Measurements from ENCODE around the gene RSRP1. TPM values are rescaled to one million over a fixed set of nuclear protein-coding genes. Genes with fewer than 3 reads are reported as not detected.

RSRP1 gene
- total and polyA plus RNA-seq, 2 experiments from 2014 or later = 91.4 to 93.7 TPM

GRCh38 chr1:25219661-25220251 is 27.5 kb downstream of the RSRP1 start (continued):
- TF ChIP-seq, protein P1, sequence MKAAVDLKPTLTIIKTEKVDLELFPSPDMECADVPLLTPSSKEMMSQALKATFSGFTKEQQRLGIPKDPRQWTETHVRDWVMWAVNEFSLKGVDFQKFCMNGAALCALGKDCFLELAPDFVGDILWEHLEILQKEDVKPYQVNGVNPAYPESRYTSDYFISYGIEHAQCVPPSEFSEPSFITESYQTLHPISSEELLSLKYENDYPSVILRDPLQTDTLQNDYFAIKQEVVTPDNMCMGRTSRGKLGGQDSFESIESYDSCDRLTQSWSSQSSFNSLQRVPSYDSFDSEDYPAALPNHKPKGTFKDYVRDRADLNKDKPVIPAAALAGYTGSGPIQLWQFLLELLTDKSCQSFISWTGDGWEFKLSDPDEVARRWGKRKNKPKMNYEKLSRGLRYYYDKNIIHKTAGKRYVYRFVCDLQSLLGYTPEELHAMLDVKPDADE (IDR thresholded peaks at IDR 0.05) = no peak
- TF ChIP-seq EZH2phosphoT487 (IDR thresholded peaks at IDR 0.05; ENCODE audit: unreplicated experiment) = no peak

GRCh38 chr1:25217598-25218232 is 29.5 kb downstream of the RSRP1 start:
- H3K27me3 ChIP-seq (ENCODE audit: insufficient read depth) = no peaks in the 10 kb centered on the region
- no peak overlapping the region for H2AFZ ChIP-seq
- peak; percentile 31 for DNase-seq (ENCODE audit: low spot score)
- peak; percentile 63; the same call in 2 of the 3 replicates for ATAC-seq
- H3K4me2 ChIP-seq = no peak overlapping the region
- H3K79me2 ChIP-seq (replicated peaks; ENCODE audit: insufficient read depth) = no peaks in the 10 kb centered on the region
- Mint-ChIP-seq H3K27me3 (ENCODE audit: insufficient read depth, low read depth, poor library complexity) (peaks cover 3% of the 10 kb centered on the region), H3K9me3 (no peaks in the 10 kb centered on the region), H3K27ac (no peak overlapping the region), H3K4me3 (no peak overlapping the region), H3K4me1 (no peaks in the 10 kb centered on the region), H3K36me3 (ENCODE audit: low read depth) (peaks cover 15% of the 10 kb centered on the region; the same call in 2 of the 3 replicates)
- H3F3A ChIP-seq (replicated peaks; ENCODE audit: low read depth) = no peaks in the 10 kb centered on the region
- no peaks in the 10 kb centered on the region for H3K4me1 ChIP-seq (ENCODE audit: insufficient read depth)
- H4K20me1 ChIP-seq (replicated peaks; ENCODE audit: insufficient read depth) = no peaks in the 10 kb centered on the region
- no peak overlapping the region for H3K27ac ChIP-seq (ENCODE audit: low read depth)
- peaks cover 2% of the 10 kb centered on the region; the same call in 1 of the 2 replicates for H3K36me3 ChIP-seq (ENCODE audit: insufficient read depth)
- H3K9me2 ChIP-seq (ENCODE audit: insufficient read depth) = no peaks in the 10 kb centered on the region
- H3K4me3 ChIP-seq = no peak overlapping the region
- TF ChIP-seq, protein P2, sequence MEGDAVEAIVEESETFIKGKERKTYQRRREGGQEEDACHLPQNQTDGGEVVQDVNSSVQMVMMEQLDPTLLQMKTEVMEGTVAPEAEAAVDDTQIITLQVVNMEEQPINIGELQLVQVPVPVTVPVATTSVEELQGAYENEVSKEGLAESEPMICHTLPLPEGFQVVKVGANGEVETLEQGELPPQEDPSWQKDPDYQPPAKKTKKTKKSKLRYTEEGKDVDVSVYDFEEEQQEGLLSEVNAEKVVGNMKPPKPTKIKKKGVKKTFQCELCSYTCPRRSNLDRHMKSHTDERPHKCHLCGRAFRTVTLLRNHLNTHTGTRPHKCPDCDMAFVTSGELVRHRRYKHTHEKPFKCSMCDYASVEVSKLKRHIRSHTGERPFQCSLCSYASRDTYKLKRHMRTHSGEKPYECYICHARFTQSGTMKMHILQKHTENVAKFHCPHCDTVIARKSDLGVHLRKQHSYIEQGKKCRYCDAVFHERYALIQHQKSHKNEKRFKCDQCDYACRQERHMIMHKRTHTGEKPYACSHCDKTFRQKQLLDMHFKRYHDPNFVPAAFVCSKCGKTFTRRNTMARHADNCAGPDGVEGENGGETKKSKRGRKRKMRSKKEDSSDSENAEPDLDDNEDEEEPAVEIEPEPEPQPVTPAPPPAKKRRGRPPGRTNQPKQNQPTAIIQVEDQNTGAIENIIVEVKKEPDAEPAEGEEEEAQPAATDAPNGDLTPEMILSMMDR (conservative IDR thresholded peaks at IDR 0.05; ENCODE audit: low read depth in 2 of 2) = peak; percentile 20 to 47; a peak in 3 of 4 replicates
- TF ChIP-seq ZNF114 (CRISPR knock-in tag; IDR thresholded peaks at IDR 0.05) = no peak

DNA sequence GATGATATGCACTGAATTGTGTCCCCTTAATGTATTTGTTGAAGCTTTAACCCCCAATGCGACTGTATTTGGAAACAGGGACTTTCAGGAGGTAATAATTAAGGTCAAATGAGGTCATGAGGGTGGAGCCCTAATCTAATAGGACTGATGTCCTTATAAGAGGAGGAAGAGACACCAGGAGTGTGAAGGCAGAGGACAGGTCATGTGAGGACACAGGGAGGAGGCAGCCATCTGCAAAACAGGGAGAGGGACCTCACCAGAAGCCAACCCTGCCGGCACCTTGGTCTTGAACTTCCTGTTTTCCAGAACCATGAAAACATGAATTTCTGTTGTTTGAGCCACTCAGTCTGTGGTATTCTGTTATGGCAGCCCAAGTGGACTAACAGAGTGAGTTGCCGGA is 30.2 kb downstream of the RSRP1 start:
- H3K27me3 Mint-ChIP-seq (ENCODE audit: insufficient read depth, low read depth, poor library complexity) = peaks cover 6% of the 10 kb centered on the region
- no peaks in the 10 kb centered on the region for H3K9me2 ChIP-seq (ENCODE audit: insufficient read depth)
- no peaks in the 10 kb centered on the region for H3K9me3 Mint-ChIP-seq
- H4K20me1 ChIP-seq (replicated peaks; ENCODE audit: insufficient read depth) = no peaks in the 10 kb centered on the region
- no peak overlapping the region for H2AFZ ChIP-seq
- H3K79me2 ChIP-seq (replicated peaks; ENCODE audit: insufficient read depth) = no peaks in the 10 kb centered on the region
- H3K27me3 ChIP-seq (ENCODE audit: insufficient read depth) = no peaks in the 10 kb centered on the region
- H3F3A ChIP-seq (replicated peaks; ENCODE audit: low read depth) = no peaks in the 10 kb centered on the region
- no peaks in the 10 kb centered on the region for H3K4me1 ChIP-seq (ENCODE audit: insufficient read depth)
- H3K27ac ChIP-seq (ENCODE audit: low read depth) = no peak overlapping the region
- H3K4me3 Mint-ChIP-seq = no peak overlapping the region
- H3K36me3 ChIP-seq (ENCODE audit: insufficient read depth) = no peaks in the 10 kb centered on the region
- ATAC-seq (no peak), DNase-seq (ENCODE audit: low spot score) (no peak)
- no peak overlapping the region for H3K4me2 ChIP-seq
- H3K36me3 Mint-ChIP-seq (ENCODE audit: low read depth) = peaks cover 11% of the 10 kb centered on the region; the same call in 2 of the 3 replicates
- H3K4me3 ChIP-seq = no peak overlapping the region
- no peaks in the 10 kb centered on the region for H3K4me1 Mint-ChIP-seq
- H3K27ac Mint-ChIP-seq = no peak overlapping the region
- TF ChIP-seq ZNF331 (CRISPR knock-in tag; IDR thresholded peaks at IDR 0.05; ENCODE audit: low read depth) (no peak), POLR2AphosphoS5 (IDR thresholded peaks at IDR 0.05; ENCODE audit: low read depth) (no peak), EZH2 (IDR thresholded peaks at IDR 0.05; ENCODE audit: low read depth, unreplicated experiment) (no peak), NANOG (IDR thresholded peaks at IDR 0.05; ENCODE audit: borderline replicate concordance) (no peak), STAT1 (IDR thresholded peaks at IDR 0.05; ENCODE audit: unreplicated experiment) (no peak)
- TF ChIP-seq, protein P3, sequence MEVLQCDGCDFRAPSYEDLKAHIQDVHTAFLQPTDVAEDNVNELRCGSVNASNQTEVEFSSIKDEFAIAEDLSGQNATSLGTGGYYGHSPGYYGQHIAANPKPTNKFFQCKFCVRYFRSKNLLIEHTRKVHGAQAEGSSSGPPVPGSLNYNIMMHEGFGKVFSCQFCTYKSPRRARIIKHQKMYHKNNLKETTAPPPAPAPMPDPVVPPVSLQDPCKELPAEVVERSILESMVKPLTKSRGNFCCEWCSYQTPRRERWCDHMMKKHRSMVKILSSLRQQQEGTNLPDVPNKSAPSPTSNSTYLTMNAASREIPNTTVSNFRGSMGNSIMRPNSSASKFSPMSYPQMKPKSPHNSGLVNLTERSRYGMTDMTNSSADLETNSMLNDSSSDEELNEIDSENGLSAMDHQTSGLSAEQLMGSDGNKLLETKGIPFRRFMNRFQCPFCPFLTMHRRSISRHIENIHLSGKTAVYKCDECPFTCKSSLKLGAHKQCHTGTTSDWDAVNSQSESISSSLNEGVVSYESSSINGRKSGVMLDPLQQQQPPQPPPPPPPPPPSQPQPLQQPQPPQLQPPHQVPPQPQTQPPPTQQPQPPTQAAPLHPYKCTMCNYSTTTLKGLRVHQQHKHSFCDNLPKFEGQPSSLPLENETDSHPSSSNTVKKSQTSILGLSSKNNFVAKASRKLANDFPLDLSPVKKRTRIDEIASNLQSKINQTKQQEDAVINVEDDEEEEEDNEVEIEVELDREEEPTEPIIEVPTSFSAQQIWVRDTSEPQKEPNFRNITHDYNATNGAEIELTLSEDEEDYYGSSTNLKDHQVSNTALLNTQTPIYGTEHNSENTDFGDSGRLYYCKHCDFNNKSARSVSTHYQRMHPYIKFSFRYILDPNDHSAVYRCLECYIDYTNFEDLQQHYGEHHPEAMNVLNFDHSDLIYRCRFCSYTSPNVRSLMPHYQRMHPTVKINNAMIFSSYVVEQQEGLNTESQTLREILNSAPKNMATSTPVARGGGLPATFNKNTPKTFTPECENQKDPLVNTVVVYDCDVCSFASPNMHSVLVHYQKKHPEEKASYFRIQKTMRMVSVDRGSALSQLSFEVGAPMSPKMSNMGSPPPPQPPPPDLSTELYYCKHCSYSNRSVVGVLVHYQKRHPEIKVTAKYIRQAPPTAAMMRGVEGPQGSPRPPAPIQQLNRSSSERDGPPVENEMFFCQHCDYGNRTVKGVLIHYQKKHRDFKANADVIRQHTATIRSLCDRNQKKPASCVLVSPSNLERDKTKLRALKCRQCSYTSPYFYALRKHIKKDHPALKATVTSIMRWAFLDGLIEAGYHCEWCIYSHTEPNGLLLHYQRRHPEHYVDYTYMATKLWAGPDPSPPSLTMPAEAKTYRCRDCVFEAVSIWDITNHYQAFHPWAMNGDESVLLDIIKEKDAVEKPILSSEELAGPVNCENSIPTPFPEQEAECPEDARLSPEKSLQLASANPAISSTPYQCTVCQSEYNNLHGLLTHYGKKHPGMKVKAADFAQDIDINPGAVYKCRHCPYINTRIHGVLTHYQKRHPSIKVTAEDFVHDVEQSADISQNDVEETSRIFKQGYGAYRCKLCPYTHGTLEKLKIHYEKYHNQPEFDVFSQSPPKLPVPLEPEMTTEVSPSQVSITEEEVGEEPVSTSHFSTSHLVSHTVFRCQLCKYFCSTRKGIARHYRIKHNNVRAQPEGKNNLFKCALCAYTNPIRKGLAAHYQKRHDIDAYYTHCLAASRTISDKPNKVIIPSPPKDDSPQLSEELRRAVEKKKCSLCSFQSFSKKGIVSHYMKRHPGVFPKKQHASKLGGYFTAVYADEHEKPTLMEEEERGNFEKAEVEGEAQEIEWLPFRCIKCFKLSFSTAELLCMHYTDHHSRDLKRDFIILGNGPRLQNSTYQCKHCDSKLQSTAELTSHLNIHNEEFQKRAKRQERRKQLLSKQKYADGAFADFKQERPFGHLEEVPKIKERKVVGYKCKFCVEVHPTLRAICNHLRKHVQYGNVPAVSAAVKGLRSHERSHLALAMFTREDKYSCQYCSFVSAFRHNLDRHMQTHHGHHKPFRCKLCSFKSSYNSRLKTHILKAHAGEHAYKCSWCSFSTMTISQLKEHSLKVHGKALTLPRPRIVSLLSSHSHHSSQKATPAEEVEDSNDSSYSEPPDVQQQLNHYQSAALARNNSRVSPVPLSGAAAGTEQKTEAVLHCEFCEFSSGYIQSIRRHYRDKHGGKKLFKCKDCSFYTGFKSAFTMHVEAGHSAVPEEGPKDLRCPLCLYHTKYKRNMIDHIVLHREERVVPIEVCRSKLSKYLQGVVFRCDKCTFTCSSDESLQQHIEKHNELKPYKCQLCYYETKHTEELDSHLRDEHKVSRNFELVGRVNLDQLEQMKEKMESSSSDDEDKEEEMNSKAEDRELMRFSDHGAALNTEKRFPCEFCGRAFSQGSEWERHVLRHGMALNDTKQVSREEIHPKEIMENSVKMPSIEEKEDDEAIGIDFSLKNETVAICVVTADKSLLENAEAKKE (CRISPR knock-in tag; IDR thresholded peaks at IDR 0.05) = no peak
